ENCODE measurements around the gene RALGAPA2.

- no peak for TF ChIP-seq EP300 (IDR thresholded peaks at IDR 0.05)
- TF ChIP-seq CTCF (IDR thresholded peaks at IDR 0.05), result no peak
- no peak for TF ChIP-seq POLR2A (IDR thresholded peaks at IDR 0.05)
These were observed 43.8 kb downstream of the RALGAPA2 start for GRCh38 chr20:20668639-20669038.

Data from ovary (tissue), 3 donors.